K562 (cell line): ENCODE measurements around the gene GMDS. TPM values are rescaled to one million over a fixed set of nuclear protein-coding genes. Genes with fewer than 3 reads are reported as not detected.

Experiments used
- ATF7 ChIP-seq: fragments of 450-650 bp; IDR thresholded peaks from 2 replicates; pipeline ENCODE4 v1.7.1; 2014; ENCODE audit warnings: mild to moderate bottlenecking, moderate library complexity
- BRCA1 ChIP-seq, 2 experiments: fragments of 450-650 bp in 1 of 2; sonication (generic) in 1 of 2; formaldehyde crosslinking in 1 of 2; IDR thresholded peaks; 2 replicates each; pipeline versions ENCODE4 v1.5.0 to v1.6.1; 2017 to 2020; ENCODE audit warnings: mild to moderate bottlenecking in 1 of 2, missing genetic modification reagents in 1 of 2
- CCNT2 ChIP-seq: IDR thresholded peaks from 2 replicates; pipeline ENCODE4 v1.6.1; 2011; ENCODE audit warnings: borderline replicate concordance, low read depth, mild to moderate bottlenecking, moderate library complexity, mixed read lengths, low read length; ENCODE audit not compliant: insufficient read length; ENCODE audit errors: extremely low read depth
- HNRNPK ChIP-seq: fragments of 200-400 bp; formaldehyde crosslinking; IDR thresholded peaks from one replicate; pipeline ENCODE4 v1.6.1; 2018; ENCODE audit warnings: mild to moderate bottlenecking, low read depth, low read length; ENCODE audit not compliant: poor library complexity, severe bottlenecking
- KAT2B ChIP-seq: IDR thresholded peaks from one replicate; pipeline ENCODE4 v1.6.1; 2012; ENCODE audit warnings: low read depth, mild to moderate bottlenecking, control low read depth, inconsistent platforms, low read length, moderate library complexity
- MCM2 ChIP-seq: fragments of 450-650 bp; IDR thresholded peaks from 2 replicates; pipeline ENCODE4 v1.6.1; 2017; ENCODE audit warnings: low read depth, mild to moderate bottlenecking
- NFYB ChIP-seq: IDR thresholded peaks from 2 replicates; pipeline ENCODE4 v1.6.1; 2011; ENCODE audit warnings: mild to moderate bottlenecking, moderate library complexity; ENCODE audit not compliant: insufficient read length; ENCODE audit errors: extremely low read depth
- PHB ChIP-seq: fragments of 250-450 bp; sonication (Bioruptor Pico); IDR thresholded peaks from 2 replicates; pipeline ENCODE4 v1.5.0; 2021
- RBM25 ChIP-seq: fragments of 200-400 bp; formaldehyde crosslinking; IDR thresholded peaks from 2 replicates; pipeline ENCODE4 v1.6.1; 2018; ENCODE audit warnings: low read length, low read depth, moderate library complexity; ENCODE audit not compliant: severe bottlenecking
- RCOR1 ChIP-seq, 2 experiments: IDR thresholded peaks; 2 replicates each; pipeline ENCODE4 v1.6.1; 2012; ENCODE audit warnings: low read depth in 2 of 2, low read length in 2 of 2, borderline replicate concordance in 1 of 2, improper control_type of control experiment in 1 of 2
- TSHZ1 ChIP-seq: fragments of 250-450 bp; sonication (Bioruptor Pico); IDR thresholded peaks from 2 replicates; pipeline ENCODE4 v1.4.0; 2020; ENCODE audit warnings: mild to moderate bottlenecking, moderate library complexity
- ZNF282 ChIP-seq: sonication (generic); formaldehyde crosslinking; IDR thresholded peaks from 2 replicates; pipeline ENCODE4 v1.8.1; 2023; ENCODE audit warnings: missing genetic modification reagents
- ZNF384 ChIP-seq: IDR thresholded peaks from 2 replicates; pipeline ENCODE4 v1.6.1; 2012; ENCODE audit warnings: low read depth, low read length, improper control_type of control experiment
- polyA plus RNA-seq, 8 experiments: library from polyadenylated mRNA; depleted of rRNA in 4 of 8; stranded (reverse) in 5 of 8; unstranded in 3 of 8; fragments of >200 nt; fragmentation: Nextera tagmentation in 2 of 8; fragmentation: Illumina TruSeq in 1 of 8; extraction: Ambion mirVana in 2 of 8; extraction: Trizol in 1 of 8; gene quantifications; 2 replicates each; pipeline versions ENCODE4 v1.2.1 to v1.2.3, GENCODE V29; 2011 to 2014; ENCODE audit warnings: inconsistent platforms in 1 of 8, missing spikeins in 1 of 8
- total RNA-seq, 7 experiments: library from RNA; depleted of rRNA in 6 of 7; stranded (reverse); fragments of >200 nt in 6 of 7; fragmentation: Illumina TruSeq in 2 of 7; extraction: Trizol in 2 of 7; gene quantifications; 2 replicates each; pipeline versions ENCODE4 v1.2.1 to v1.2.3, GENCODE V29; 2011 to 2021; ENCODE audit warnings: low replicate concordance in 1 of 7
- TF ChIP-seq, protein P1 (sequence below): fragments of 450-650 bp; IDR thresholded peaks from 2 replicates; pipeline ENCODE4 v1.6.1; 2018; ENCODE audit not compliant: partially characterized antibody
- TF ChIP-seq, protein P2 (sequence below): sonication (generic); formaldehyde crosslinking; IDR thresholded peaks from 2 replicates; pipeline ENCODE4 v1.8.0; 2022; ENCODE audit warnings: missing genetic modification reagents, mild to moderate bottlenecking, moderate library complexity, borderline replicate concordance
- TF ChIP-seq, protein P3 (sequence below): fragments of 450-650 bp; IDR thresholded peaks from 2 replicates; pipeline ENCODE4 v1.6.1; 2016
- TF ChIP-seq, protein P4 (sequence below): sonication (generic); formaldehyde crosslinking; IDR thresholded peaks from 2 replicates; pipeline ENCODE4 v1.8.0; 2022; ENCODE audit warnings: mild to moderate bottlenecking, low read depth, missing genetic modification reagents

Gene GMDS
- total and polyA plus RNA-seq, 9 of the 15 experiments (the other 6 are each of a cell fraction or from before 2014, with no cell fraction given): 0.48 to 31.8 (median 13.4) TPM

- no peak for TF ChIP-seq ATF7
- no peak for TF ChIP-seq BRCA1 (IDR thresholded peaks at IDR 0.05)
- no peak for TF ChIP-seq BRCA1 (CRISPR knock-in tag; IDR thresholded peaks at IDR 0.05)
- TF ChIP-seq MCM2: no peak
- no peak for TF ChIP-seq CCNT2
- no peak for TF ChIP-seq TSHZ1 (CRISPR knock-in tag)
- peak in 1 of 2 experiments; percentile 89; a peak in 2 of 4 replicates for TF ChIP-seq RCOR1 (IDR thresholded peaks at IDR 0.05; ENCODE audit: borderline replicate concordance in 1 of 2, low read depth in 2 of 2, low read length in 2 of 2)
- no peak for TF ChIP-seq ZNF282 (CRISPR knock-in tag)
- TF ChIP-seq RBM25: no peak
- TF ChIP-seq, protein P1, sequence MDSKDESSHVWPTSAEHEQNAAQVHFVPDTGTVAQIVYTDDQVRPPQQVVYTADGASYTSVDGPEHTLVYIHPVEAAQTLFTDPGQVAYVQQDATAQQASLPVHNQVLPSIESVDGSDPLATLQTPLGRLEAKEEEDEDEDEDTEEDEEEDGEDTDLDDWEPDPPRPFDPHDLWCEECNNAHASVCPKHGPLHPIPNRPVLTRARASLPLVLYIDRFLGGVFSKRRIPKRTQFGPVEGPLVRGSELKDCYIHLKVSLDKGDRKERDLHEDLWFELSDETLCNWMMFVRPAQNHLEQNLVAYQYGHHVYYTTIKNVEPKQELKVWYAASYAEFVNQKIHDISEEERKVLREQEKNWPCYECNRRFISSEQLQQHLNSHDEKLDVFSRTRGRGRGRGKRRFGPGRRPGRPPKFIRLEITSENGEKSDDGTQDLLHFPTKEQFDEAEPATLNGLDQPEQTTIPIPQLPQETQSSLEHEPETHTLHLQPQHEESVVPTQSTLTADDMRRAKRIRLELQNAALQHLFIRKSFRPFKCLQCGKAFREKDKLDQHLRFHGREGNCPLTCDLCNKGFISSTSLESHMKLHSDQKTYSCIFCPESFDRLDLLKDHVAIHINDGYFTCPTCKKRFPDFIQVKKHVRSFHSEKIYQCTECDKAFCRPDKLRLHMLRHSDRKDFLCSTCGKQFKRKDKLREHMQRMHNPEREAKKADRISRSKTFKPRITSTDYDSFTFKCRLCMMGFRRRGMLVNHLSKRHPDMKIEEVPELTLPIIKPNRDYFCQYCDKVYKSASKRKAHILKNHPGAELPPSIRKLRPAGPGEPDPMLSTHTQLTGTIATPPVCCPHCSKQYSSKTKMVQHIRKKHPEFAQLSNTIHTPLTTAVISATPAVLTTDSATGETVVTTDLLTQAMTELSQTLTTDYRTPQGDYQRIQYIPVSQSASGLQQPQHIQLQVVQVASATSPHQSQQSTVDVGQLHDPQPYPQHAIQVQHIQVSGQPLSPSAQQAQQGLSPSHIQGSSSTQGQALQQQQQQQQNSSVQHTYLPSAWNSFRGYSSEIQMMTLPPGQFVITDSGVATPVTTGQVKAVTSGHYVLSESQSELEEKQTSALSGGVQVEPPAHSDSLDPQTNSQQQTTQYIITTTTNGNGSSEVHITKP: no peak
- no peak for TF ChIP-seq ZNF384
- TF ChIP-seq, protein P2, sequence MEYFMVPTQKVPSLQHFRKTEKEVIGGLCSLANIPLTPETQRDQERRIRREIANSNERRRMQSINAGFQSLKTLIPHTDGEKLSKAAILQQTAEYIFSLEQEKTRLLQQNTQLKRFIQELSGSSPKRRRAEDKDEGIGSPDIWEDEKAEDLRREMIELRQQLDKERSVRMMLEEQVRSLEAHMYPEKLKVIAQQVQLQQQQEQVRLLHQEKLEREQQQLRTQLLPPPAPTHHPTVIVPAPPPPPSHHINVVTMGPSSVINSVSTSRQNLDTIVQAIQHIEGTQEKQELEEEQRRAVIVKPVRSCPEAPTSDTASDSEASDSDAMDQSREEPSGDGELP (CRISPR knock-in tag): no peak
- TF ChIP-seq PHB (CRISPR knock-in tag): no peak
- TF ChIP-seq, protein P3, sequence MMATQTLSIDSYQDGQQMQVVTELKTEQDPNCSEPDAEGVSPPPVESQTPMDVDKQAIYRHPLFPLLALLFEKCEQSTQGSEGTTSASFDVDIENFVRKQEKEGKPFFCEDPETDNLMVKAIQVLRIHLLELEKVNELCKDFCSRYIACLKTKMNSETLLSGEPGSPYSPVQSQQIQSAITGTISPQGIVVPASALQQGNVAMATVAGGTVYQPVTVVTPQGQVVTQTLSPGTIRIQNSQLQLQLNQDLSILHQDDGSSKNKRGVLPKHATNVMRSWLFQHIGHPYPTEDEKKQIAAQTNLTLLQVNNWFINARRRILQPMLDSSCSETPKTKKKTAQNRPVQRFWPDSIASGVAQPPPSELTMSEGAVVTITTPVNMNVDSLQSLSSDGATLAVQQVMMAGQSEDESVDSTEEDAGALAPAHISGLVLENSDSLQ: no peak
- TF ChIP-seq, protein P4, sequence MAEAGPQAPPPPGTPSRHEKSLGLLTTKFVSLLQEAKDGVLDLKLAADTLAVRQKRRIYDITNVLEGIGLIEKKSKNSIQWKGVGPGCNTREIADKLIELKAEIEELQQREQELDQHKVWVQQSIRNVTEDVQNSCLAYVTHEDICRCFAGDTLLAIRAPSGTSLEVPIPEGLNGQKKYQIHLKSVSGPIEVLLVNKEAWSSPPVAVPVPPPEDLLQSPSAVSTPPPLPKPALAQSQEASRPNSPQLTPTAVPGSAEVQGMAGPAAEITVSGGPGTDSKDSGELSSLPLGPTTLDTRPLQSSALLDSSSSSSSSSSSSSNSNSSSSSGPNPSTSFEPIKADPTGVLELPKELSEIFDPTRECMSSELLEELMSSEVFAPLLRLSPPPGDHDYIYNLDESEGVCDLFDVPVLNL (CRISPR knock-in tag): no peak
- no peak for TF ChIP-seq KAT2B
- no peak for TF ChIP-seq HNRNPK
- no peak for TF ChIP-seq NFYB
Measured at GRCh38 chr6:2158596-2159271, 86.7 kb downstream of the GMDS start (continued).
